SK-N-SH treated with all-trans-retinoic acid at 6 μM for 48 hours (cell line): ENCODE measurements around the gene DERL3.

Experiments used
- ATAC-seq: fragments of 200-7000 bp; cut with Tn5 transposase; 3 replicates; pipeline ENCODE4 v1.9.1; 2020; ENCODE audit warnings: mild to moderate bottlenecking, moderate library complexity
- ARNTL ChIP-seq: fragments of 450-650 bp; formaldehyde crosslinking; IDR thresholded peaks from 2 replicates; pipeline ENCODE4 v1.5.0; 2020; ENCODE audit warnings: low read depth, mild to moderate bottlenecking, moderate library complexity, borderline replicate concordance
- BACH2 ChIP-seq: fragments of 250-450 bp; sonication (Bioruptor Pico); IDR thresholded peaks from 2 replicates; pipeline ENCODE4 v1.9.0; 2021; ENCODE audit warnings: mild to moderate bottlenecking, borderline replicate concordance
- CSDC2 ChIP-seq: fragments of 250-450 bp; sonication (Bioruptor Pico); IDR thresholded peaks from 2 replicates; pipeline ENCODE4 v1.5.0; 2020; ENCODE audit warnings: mild to moderate bottlenecking, moderate library complexity
- ESRRG ChIP-seq: fragments of 250-450 bp; sonication (Bioruptor Pico); IDR thresholded peaks from 2 replicates; pipeline ENCODE4 v1.6.1; 2021; ENCODE audit warnings: mild to moderate bottlenecking
- GLIS3 ChIP-seq: fragments of 250-450 bp; sonication (Bioruptor Pico); IDR thresholded peaks from 2 replicates; pipeline ENCODE4 v1.5.0; 2020; ENCODE audit warnings: mild to moderate bottlenecking, moderate library complexity
- ISL1 ChIP-seq: fragments of 250-450 bp; sonication (Bioruptor Pico); IDR thresholded peaks from 2 replicates; pipeline ENCODE4 v2.1.2; 2022; ENCODE audit warnings: mild to moderate bottlenecking, moderate library complexity
- OSR1 ChIP-seq: fragments of 250-450 bp; sonication (Bioruptor Pico); IDR thresholded peaks from 2 replicates; pipeline ENCODE4 v1.8.0; 2022; ENCODE audit warnings: moderate library complexity, mild to moderate bottlenecking, inconsistent platforms
- PPARA ChIP-seq: fragments of 250-450 bp; sonication (Bioruptor Pico); IDR thresholded peaks from 2 replicates; pipeline ENCODE4 v1.5.0; 2020; ENCODE audit warnings: mild to moderate bottlenecking, borderline replicate concordance
- SNAI2 ChIP-seq: fragments of 250-450 bp; sonication (Bioruptor Pico); IDR thresholded peaks from 2 replicates; pipeline ENCODE4 v1.5.0; 2020; ENCODE audit warnings: mild to moderate bottlenecking, moderate library complexity
- TCF4 ChIP-seq: fragments of 250-450 bp; sonication (Bioruptor Pico); IDR thresholded peaks from 2 replicates; pipeline ENCODE4 v1.8.0; 2021; ENCODE audit warnings: mild to moderate bottlenecking, moderate library complexity, borderline replicate concordance
- TOX ChIP-seq: fragments of 250-450 bp; sonication (Bioruptor Pico); IDR thresholded peaks from 2 replicates; pipeline ENCODE4 v1.8.0; 2021; ENCODE audit warnings: mild to moderate bottlenecking, moderate library complexity, borderline replicate concordance
- ZC3H10 ChIP-seq: fragments of 250-450 bp; sonication (Bioruptor Pico); IDR thresholded peaks from 2 replicates; pipeline ENCODE4 v1.5.1; 2021; ENCODE audit warnings: mild to moderate bottlenecking, moderate library complexity
- ZFP30 ChIP-seq: fragments of 450-650 bp; formaldehyde crosslinking; IDR thresholded peaks from 2 replicates; pipeline ENCODE4 v1.5.0; 2022; ENCODE audit warnings: mild to moderate bottlenecking, moderate library complexity
- ZNF565 ChIP-seq: fragments of 450-650 bp; formaldehyde crosslinking; conservative IDR thresholded peaks from 2 replicates; pipeline ENCODE4 v1.5.0; 2020; ENCODE audit warnings: low read depth, mild to moderate bottlenecking, moderate library complexity
- ZNF70 ChIP-seq: fragments of 450-650 bp; formaldehyde crosslinking; IDR thresholded peaks from 2 replicates; pipeline ENCODE4 v1.5.0; 2020; ENCODE audit warnings: mild to moderate bottlenecking, moderate library complexity
- ZNF8 ChIP-seq: fragments of 450-650 bp; formaldehyde crosslinking; IDR thresholded peaks from 2 replicates; pipeline ENCODE4 v1.5.0; 2020; ENCODE audit warnings: mild to moderate bottlenecking, moderate library complexity
- TF ChIP-seq, protein P1 (sequence below): fragments of 250-450 bp; sonication (Bioruptor Pico); IDR thresholded peaks from 2 replicates; pipeline ENCODE4 v1.5.0; 2020; ENCODE audit warnings: mild to moderate bottlenecking, moderate library complexity
- TF ChIP-seq, protein P2 (sequence below): fragments of 250-450 bp; sonication (Bioruptor Pico); IDR thresholded peaks from 2 replicates; pipeline ENCODE4 v1.8.0; 2020; ENCODE audit warnings: mild to moderate bottlenecking, moderate library complexity, borderline replicate concordance
- TF ChIP-seq, protein P3 (sequence below): fragments of 250-450 bp; sonication (Bioruptor Pico); IDR thresholded peaks from 2 replicates; pipeline ENCODE4 v1.5.1; 2021; ENCODE audit warnings: mild to moderate bottlenecking, moderate library complexity
- TF ChIP-seq, protein P4 (sequence below): fragments of 250-450 bp; sonication (Bioruptor Pico); IDR thresholded peaks from 2 replicates; pipeline ENCODE4 v1.5.1; 2020; ENCODE audit warnings: low read depth, mild to moderate bottlenecking, moderate library complexity

DERL3 gene

GRCh38 chr22:23824476-23825245, 14.1 kb downstream of the DERL3 start (continued):
- TF ChIP-seq, protein P1, sequence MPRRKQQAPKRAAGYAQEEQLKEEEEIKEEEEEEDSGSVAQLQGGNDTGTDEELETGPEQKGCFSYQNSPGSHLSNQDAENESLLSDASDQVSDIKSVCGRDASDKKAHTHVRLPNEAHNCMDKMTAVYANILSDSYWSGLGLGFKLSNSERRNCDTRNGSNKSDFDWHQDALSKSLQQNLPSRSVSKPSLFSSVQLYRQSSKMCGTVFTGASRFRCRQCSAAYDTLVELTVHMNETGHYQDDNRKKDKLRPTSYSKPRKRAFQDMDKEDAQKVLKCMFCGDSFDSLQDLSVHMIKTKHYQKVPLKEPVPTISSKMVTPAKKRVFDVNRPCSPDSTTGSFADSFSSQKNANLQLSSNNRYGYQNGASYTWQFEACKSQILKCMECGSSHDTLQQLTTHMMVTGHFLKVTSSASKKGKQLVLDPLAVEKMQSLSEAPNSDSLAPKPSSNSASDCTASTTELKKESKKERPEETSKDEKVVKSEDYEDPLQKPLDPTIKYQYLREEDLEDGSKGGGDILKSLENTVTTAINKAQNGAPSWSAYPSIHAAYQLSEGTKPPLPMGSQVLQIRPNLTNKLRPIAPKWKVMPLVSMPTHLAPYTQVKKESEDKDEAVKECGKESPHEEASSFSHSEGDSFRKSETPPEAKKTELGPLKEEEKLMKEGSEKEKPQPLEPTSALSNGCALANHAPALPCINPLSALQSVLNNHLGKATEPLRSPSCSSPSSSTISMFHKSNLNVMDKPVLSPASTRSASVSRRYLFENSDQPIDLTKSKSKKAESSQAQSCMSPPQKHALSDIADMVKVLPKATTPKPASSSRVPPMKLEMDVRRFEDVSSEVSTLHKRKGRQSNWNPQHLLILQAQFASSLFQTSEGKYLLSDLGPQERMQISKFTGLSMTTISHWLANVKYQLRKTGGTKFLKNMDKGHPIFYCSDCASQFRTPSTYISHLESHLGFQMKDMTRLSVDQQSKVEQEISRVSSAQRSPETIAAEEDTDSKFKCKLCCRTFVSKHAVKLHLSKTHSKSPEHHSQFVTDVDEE (CRISPR knock-in tag), result no peak
- TF ChIP-seq TOX (CRISPR knock-in tag), result no peak
- no peak for TF ChIP-seq OSR1 (CRISPR knock-in tag)
- no peak for TF ChIP-seq TCF4 (CRISPR knock-in tag)
- no peak for TF ChIP-seq PPARA
- TF ChIP-seq ZNF565 (CRISPR knock-in tag), result no peak
- TF ChIP-seq ZFP30 (CRISPR knock-in tag), result no peak

GRCh38 chr22:23823331-23823791, 15.4 kb downstream of the DERL3 start:
- ATAC-seq, result no peak
- no peak for TF ChIP-seq TOX (CRISPR knock-in tag)
- no peak for TF ChIP-seq ZNF8 (CRISPR knock-in tag)
- no peak for TF ChIP-seq GLIS3
- no peak for TF ChIP-seq TCF4 (CRISPR knock-in tag)
- no peak for TF ChIP-seq ISL1
- no peak for TF ChIP-seq ESRRG
- TF ChIP-seq, protein P2, sequence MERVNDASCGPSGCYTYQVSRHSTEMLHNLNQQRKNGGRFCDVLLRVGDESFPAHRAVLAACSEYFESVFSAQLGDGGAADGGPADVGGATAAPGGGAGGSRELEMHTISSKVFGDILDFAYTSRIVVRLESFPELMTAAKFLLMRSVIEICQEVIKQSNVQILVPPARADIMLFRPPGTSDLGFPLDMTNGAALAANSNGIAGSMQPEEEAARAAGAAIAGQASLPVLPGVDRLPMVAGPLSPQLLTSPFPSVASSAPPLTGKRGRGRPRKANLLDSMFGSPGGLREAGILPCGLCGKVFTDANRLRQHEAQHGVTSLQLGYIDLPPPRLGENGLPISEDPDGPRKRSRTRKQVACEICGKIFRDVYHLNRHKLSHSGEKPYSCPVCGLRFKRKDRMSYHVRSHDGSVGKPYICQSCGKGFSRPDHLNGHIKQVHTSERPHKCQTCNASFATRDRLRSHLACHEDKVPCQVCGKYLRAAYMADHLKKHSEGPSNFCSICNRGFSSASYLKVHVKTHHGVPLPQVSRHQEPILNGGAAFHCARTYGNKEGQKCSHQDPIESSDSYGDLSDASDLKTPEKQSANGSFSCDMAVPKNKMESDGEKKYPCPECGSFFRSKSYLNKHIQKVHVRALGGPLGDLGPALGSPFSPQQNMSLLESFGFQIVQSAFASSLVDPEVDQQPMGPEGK (CRISPR knock-in tag), result no peak
- TF ChIP-seq, protein P3, sequence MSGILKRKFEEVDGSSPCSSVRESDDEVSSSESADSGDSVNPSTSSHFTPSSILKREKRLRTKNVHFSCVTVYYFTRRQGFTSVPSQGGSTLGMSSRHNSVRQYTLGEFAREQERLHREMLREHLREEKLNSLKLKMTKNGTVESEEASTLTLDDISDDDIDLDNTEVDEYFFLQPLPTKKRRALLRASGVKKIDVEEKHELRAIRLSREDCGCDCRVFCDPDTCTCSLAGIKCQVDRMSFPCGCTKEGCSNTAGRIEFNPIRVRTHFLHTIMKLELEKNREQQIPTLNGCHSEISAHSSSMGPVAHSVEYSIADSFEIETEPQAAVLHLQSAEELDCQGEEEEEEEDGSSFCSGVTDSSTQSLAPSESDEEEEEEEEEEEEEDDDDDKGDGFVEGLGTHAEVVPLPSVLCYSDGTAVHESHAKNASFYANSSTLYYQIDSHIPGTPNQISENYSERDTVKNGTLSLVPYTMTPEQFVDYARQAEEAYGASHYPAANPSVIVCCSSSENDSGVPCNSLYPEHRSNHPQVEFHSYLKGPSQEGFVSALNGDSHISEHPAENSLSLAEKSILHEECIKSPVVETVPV (CRISPR knock-in tag), result no peak
- no peak for TF ChIP-seq SNAI2 (CRISPR knock-in tag)
- no peak for TF ChIP-seq OSR1 (CRISPR knock-in tag)
- TF ChIP-seq, protein P4, sequence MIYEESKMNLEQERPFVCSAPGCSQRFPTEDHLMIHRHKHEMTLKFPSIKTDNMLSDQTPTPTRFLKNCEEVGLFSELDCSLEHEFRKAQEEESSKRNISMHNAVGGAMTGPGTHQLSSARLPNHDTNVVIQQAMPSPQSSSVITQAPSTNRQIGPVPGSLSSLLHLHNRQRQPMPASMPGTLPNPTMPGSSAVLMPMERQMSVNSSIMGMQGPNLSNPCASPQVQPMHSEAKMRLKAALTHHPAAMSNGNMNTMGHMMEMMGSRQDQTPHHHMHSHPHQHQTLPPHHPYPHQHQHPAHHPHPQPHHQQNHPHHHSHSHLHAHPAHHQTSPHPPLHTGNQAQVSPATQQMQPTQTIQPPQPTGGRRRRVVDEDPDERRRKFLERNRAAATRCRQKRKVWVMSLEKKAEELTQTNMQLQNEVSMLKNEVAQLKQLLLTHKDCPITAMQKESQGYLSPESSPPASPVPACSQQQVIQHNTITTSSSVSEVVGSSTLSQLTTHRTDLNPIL, result no peak
- TF ChIP-seq PPARA, result no peak
- no peak for TF ChIP-seq ARNTL (CRISPR knock-in tag)
- TF ChIP-seq ZC3H10 (CRISPR knock-in tag), result no peak
- TF ChIP-seq CSDC2 (CRISPR knock-in tag), result no peak
- no peak for TF ChIP-seq ZFP30 (CRISPR knock-in tag)
- TF ChIP-seq, protein P1 (CRISPR knock-in tag), result no peak

DNA sequence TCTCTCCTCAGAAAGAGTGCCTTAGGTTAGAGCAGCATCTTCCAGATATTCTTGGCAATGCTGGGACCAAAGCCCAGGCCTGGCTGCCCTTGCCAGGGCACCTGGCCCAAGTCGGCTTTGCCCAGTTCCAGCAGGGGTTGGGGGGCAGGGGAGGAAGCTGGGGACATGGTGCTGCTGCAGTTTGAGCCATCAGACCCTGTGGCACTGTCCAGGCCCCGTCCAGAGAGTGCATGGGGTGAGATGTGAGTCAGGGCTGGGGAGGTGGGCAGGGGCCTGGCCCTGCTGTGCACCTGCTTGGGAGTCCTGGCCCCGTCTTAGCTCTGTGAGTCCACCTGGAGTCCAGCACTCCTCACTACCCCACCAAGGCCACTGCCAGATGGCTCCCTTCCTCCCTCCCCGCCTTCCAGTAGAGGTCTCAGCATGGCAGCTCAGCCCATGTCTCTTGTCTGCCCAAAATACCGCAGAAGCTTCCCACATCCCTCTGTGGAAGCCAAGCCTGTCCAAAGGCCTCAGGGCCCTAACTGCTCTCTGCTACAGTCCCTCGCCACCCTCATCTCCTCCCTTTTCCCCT, 16.6 kb downstream of the DERL3 start:
- no peak; the same call in 1 of the 3 replicates for ATAC-seq

More for the DNA sequence above, 16.6 kb downstream of the DERL3 start:
- TF ChIP-seq SNAI2 (CRISPR knock-in tag) (no peak), ISL1 (no peak), ZFP30 (CRISPR knock-in tag) (no peak), ZNF8 (CRISPR knock-in tag) (no peak), PPARA (no peak), GLIS3 (no peak), ARNTL (CRISPR knock-in tag) (no peak), ZNF70 (CRISPR knock-in tag) (no peak), BACH2 (CRISPR knock-in tag) (no peak), TCF4 (CRISPR knock-in tag) (no peak)
- TF ChIP-seq, protein P3 (CRISPR knock-in tag), result no peak
- TF ChIP-seq, all 23 proteins: peak for 0
